Aorta (tissue), 5 donors: ENCODE data around the gene ZNF366. TPM values are rescaled to one million over a fixed set of nuclear protein-coding genes. Genes with fewer than 3 reads are reported as not detected.

Experiments used
- ATAC-seq: fragments of 200-7000 bp; cut with Tn5 transposase; one replicate; pipeline ENCODE4 v1.9.1; 2022; ENCODE audit warnings: moderate library complexity; ENCODE audit not compliant: low FRiP score
- DNase-seq, 2 donors: peaks; one replicate each; pipeline ENCODE4 v3.0.0-alpha.2; 2020
- H3K27ac ChIP-seq, 2 donors: one replicate each; pipeline ENCODE4 v1.5.1; 2013; ENCODE audit warnings: low read length in 2 of 2, mild to moderate bottlenecking in 2 of 2, moderate library complexity in 2 of 2, control low read depth in 1 of 2, inconsistent platforms in 1 of 2, low read depth in 1 of 2
- H3K27me3 ChIP-seq, 2 donors: one replicate each; pipeline ENCODE4 v1.6.1; 2013; ENCODE audit warnings: control low read depth in 1 of 2, low read length in 1 of 2, mild to moderate bottlenecking in 1 of 2, moderate library complexity in 1 of 2; ENCODE audit not compliant: insufficient read depth in 2 of 2, control insufficient read depth in 1 of 2
- H3K36me3 ChIP-seq, 2 donors: one replicate each; pipeline ENCODE4 v1.6.1; 2013; ENCODE audit warnings: control low read depth in 1 of 2, low read length in 1 of 2, mild to moderate bottlenecking in 1 of 2; ENCODE audit not compliant: insufficient read depth in 2 of 2, control insufficient read depth in 1 of 2
- H3K4me1 ChIP-seq, 2 donors: one replicate each; pipeline ENCODE4 v1.6.1; 2013; ENCODE audit warnings: low read length in 2 of 2, control low read depth in 1 of 2, mild to moderate bottlenecking in 1 of 2, moderate library complexity in 1 of 2; ENCODE audit not compliant: insufficient read depth in 2 of 2, control insufficient read depth in 1 of 2
- H3K4me3 ChIP-seq, 2 donors: one replicate each; pipeline ENCODE4 v1.5.1; 2013; ENCODE audit warnings: low read length in 2 of 2, control low read depth in 1 of 2, mild to moderate bottlenecking in 1 of 2
- H3K9me3 ChIP-seq: one replicate; pipeline ENCODE4 v1.6.1; 2013; ENCODE audit warnings: mild to moderate bottlenecking, low read length; ENCODE audit not compliant: control insufficient read depth
- WGBS, 2 donors: extraction: QIAGEN DNeasy Blood & Tissue Kit; methylation state at CpG; one replicate each; pipeline ENCODE4 v1.1.7; 2013; 5-methylcytosine and 5-hydroxymethylcytosine counted together
- intact Hi-C, 2 donors: fragments of 100-400 bp; cut with DNase I; formaldehyde crosslinking; loops; one replicate each; pipeline versions ENCODE4 v1.14.2 to v1.15.0; 2022
- polyA plus RNA-seq, 2 donors: library from polyadenylated mRNA; stranded (reverse); fragments of 200-250 nt; gene quantifications; one replicate each; pipeline ENCODE4 v1.2.3, GENCODE V29; 2013
- total RNA-seq, 2 donors: library from RNA; stranded (reverse); fragmentation: NEBNext Ultra II Directional; extraction: Animal tissue kit (Norgen Biotek cat#: 25700); gene quantifications; one replicate each; pipeline ENCODE4 v1.2.1, GENCODE V29; 2021
- donor health status: healthy with polysubstance abuse.
- donor health status: Bipolar disorder and iron deficiency.
- donor health status: DM: no; HTN: no; CAD: no.
- donor health status: DM: no; HTN: no; CAD: no.
- donor health status: DM: yes; HTN: yes; CAD: no.

The ZNF366 gene
- total and polyA plus RNA-seq, 4 donors, result 5.8 to 10.3 TPM; not detected in 2

DNA sequence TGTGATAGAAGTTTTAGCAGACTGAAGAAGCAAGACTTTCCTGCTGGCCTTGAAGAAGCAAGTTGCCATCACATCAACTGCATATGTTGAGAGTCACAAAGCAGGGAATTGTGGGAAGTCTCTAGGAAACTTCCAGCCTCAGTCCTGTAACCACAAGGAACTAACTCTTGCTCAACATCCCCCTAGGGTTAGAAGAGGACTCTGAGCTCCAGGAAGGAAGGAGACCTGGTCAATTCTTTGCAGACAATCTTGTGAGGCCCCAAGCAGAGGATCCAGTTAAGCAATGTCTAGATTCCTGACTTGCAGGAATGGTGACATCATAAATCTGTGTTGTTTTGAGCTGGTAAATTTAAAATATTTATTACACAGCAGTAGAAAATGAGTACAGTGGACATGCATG is 18.6 kb upstream of the ZNF366 start:
- no peaks in the 10 kb centered on the region for H3K4me1 ChIP-seq
- H3K9me3 ChIP-seq, result no peaks in the 10 kb centered on the region
- intact Hi-C loops, result loop anchor here (2.0 kb wide), 1 partner anchor 159 kb away; no protein-coding TSS in a partner anchor
- DNase-seq (no peak), ATAC-seq (no peak)
- H3K36me3 ChIP-seq, result no peaks in the 10 kb centered on the region
- no peaks in the 10 kb centered on the region for H3K27me3 ChIP-seq
- no peak overlapping the region for H3K4me3 ChIP-seq
- H3K27ac ChIP-seq, result no peak overlapping the region

GRCh38 chr5:72523960-72524582 is 16.9 kb upstream of the ZNF366 start:
- no peak for DNase-seq
- no peak for ATAC-seq
- H3K36me3 ChIP-seq, result no peaks in the 10 kb centered on the region
- H3K27me3 ChIP-seq, result no peaks in the 10 kb centered on the region
- intact Hi-C loops, result loop anchor here (2.0 kb wide), 1 partner anchor 157 kb away; no protein-coding TSS in a partner anchor
- 57 to 62% methylated on average over 3 of the region's 3 CpGs for WGBS, 2 donors
- H3K27ac ChIP-seq, result no peak overlapping the region
- H3K9me3 ChIP-seq, result no peaks in the 10 kb centered on the region
- H3K4me1 ChIP-seq, result peaks cover 0 to under 1% of the 10 kb centered on the region in 2 donors
- no peak overlapping the region for H3K4me3 ChIP-seq

DNA sequence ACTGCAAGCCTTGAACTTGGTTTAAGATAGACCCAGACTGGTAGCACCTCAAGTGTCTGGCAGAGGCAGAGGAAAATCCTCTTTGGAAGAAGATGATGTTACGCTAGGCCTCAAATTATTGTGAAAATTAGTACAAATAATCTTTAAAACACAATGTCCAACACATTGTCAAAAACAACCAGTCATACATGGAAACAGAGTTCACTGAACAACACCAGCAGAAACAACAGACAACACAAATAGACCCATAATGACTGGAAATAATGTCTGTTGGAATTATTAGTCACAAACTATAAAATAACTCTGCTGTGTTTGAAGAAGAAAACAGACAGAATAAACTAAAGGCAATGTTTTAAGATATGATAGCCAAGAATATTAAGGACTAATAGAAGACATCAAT is 15.4 kb upstream of the ZNF366 start:
- Histone ChIP-seq H3K36me3 (no peaks in the 10 kb centered on the region), H3K9me3 (no peaks in the 10 kb centered on the region), H3K27me3 (no peaks in the 10 kb centered on the region), H3K4me1 (peaks cover 3 to 5% of the 10 kb centered on the region in 2 donors), H3K27ac (no peak overlapping the region), H3K4me3 (no peak overlapping the region)
- ATAC-seq (no peak), DNase-seq (no peak)
- WGBS, 2 donors, result 96 to 99% methylated on average over 1 of the region's 1 CpG
- intact Hi-C loops, result no loop called here

DNA sequence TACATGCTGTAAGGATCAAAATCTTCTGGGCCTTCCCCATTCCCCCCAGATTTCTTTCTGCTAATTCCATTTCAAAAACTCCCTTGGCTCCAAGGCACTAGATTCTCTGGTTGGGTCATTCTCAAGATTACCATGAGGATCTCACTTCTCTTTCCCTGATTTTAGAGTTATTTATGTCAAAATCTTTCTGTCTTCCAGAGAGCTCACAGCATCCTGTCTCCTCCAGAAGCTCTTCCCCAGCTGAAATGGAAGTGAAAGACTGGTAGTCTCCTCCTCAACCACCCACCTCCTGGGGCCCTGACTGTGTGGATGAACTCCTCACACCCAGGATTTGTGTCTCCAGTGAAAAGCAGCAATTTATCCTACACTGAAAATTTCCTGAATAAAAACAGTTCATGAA is 11.9 kb upstream of the ZNF366 start:
- Histone ChIP-seq H3K4me1 (peaks cover 3 to 7% of the 10 kb centered on the region in 2 donors), H3K36me3 (no peaks in the 10 kb centered on the region), H3K9me3 (no peaks in the 10 kb centered on the region), H3K4me3 (no peak overlapping the region), H3K27ac (peak overlapping the region in 1 of 2 donors; percentile 47), H3K27me3 (no peaks in the 10 kb centered on the region)
- intact Hi-C loops, result loop anchor here (2.0 to 5.0 kb wide), 2 partner anchors 66 to 142 kb away; no protein-coding TSS in a partner anchor
- ATAC-seq (no peak), DNase-seq (no peak)

DNA sequence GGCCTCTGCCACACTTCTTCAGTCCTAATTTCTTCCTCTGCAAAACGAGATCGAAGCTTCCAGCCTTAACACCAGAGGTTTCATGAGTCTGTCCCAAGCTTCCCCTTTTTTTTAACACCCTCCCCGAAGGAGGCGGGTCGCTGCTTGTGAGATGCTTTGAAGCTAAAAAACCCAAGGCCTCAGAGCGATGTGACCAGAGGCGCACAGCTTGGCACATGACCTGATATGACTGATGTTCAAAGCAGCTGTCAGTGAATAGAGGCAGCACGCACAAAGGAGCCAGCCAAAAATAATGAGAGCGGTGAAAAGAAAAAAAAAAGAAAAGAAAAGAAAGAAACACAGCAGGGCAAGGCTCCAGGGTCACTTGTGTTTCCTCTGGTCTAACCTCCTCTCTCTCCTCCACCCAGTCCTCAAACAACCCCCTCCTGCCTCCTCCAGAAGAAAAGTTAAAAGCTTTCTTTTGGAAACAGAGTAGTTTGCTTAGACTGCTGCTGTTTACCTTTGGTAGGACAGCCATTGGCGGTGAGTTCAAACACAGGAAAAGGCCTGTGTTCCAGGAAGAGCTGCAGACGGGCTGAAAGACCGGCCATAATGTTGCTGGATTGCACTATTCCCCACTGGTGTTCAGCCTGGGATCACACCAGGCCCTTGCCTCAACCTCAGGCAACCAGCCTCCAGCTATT is 10.9 kb upstream of the ZNF366 start:
- H3K27me3 ChIP-seq, result no peaks in the 10 kb centered on the region
- intact Hi-C loops, result loop anchor here (2.0 to 5.0 kb wide), 2 partner anchors 65 to 141 kb away; no protein-coding TSS in a partner anchor
- peak overlapping the region; percentile 47 to 83 for H3K27ac ChIP-seq
- WGBS, 2 donors, result 4 to 6% methylated on average over 12 of the region's 12 CpGs
- DNase-seq (peak; percentile 84 to 88), ATAC-seq (peak; percentile 62)
- no peaks in the 10 kb centered on the region for H3K36me3 ChIP-seq
- H3K4me1 ChIP-seq, result peaks cover 3 to 7% of the 10 kb centered on the region in 2 donors
- no peak overlapping the region for H3K4me3 ChIP-seq
- no peaks in the 10 kb centered on the region for H3K9me3 ChIP-seq

DNA sequence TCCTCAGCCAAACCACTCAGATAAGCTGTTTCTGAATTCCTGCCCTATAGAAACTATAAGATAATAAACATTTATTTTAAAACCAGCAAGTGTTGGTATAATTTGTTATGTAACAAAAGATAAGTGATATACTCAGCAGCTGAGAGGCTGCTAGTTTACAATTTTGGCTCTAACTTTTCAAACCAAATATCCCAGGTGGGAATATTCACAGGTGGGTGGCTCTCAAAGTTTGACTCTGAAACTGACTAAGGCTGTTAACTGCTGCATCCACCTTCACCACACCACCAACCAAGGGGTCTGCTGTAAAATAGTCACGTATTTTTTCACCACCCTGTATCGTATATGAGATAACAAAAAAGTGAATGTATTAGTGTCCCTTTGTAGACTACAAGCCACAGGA is 9.7 kb upstream of the ZNF366 start:
- 97 to 99% methylated on average over 2 of the region's 2 CpGs for WGBS, 2 donors
- DNase-seq (no peak), ATAC-seq (no peak)
- H3K36me3 ChIP-seq, result no peaks in the 10 kb centered on the region
- peaks cover 3 to 7% of the 10 kb centered on the region in 2 donors for H3K4me1 ChIP-seq
- no peak overlapping the region for H3K4me3 ChIP-seq
- no peaks in the 10 kb centered on the region for H3K27me3 ChIP-seq
- no peaks in the 10 kb centered on the region for H3K9me3 ChIP-seq
- intact Hi-C loops, result loop anchor here in 1 of 2 donors (5.0 kb wide), 1 partner anchor 140 kb away; no protein-coding TSS in a partner anchor
- H3K27ac ChIP-seq, result no peak overlapping the region

GRCh38 chr5:72515211-72515610 is 8.0 kb upstream of the ZNF366 start:
- no peak for ATAC-seq
- peaks cover 3 to 7% of the 10 kb centered on the region in 2 donors for H3K4me1 ChIP-seq
- no peak overlapping the region for H3K27ac ChIP-seq
- no peaks in the 10 kb centered on the region for H3K36me3 ChIP-seq
- H3K4me3 ChIP-seq, result no peak overlapping the region
- WGBS, 2 donors, result 92 to 96% methylated on average over 5 of the region's 5 CpGs
- no peaks in the 10 kb centered on the region for H3K9me3 ChIP-seq
- DNase-seq, result no peak
- intact Hi-C loops, result loop anchor here in 1 of 2 donors (5.0 kb wide), 1 partner anchor 138 kb away; no protein-coding TSS in a partner anchor
- no peaks in the 10 kb centered on the region for H3K27me3 ChIP-seq

DNA sequence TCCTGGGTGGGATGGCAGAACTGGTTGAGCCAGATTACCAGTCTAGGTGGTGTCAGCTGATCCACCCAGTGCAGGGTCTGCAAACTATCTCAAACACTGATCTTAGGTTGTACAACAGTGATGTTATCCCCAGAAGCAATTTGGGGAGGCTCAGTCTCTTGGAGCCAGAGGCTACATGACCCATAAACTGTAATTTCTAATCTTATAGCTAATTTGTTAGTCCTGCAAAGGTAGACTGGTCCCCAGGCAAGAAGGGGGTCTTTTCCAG is 5.3 kb upstream of the ZNF366 start:
- Histone ChIP-seq H3K4me3 (no peak overlapping the region), H3K9me3 (no peaks in the 10 kb centered on the region), H3K4me1 (peaks cover 0 to under 1% of the 10 kb centered on the region in 2 donors), H3K27ac (no peak overlapping the region), H3K27me3 (no peaks in the 10 kb centered on the region), H3K36me3 (no peaks in the 10 kb centered on the region)
- no peak for ATAC-seq
- intact Hi-C loops, result loop anchor here in 1 of 2 donors (5.0 kb wide), 1 partner anchor 60 kb away; no protein-coding TSS in a partner anchor
- DNase-seq, result no peak
